HG02884 (cell line): ENCODE measurements around the gene DNLZ.

ENCODE experiments used
- ATAC-seq: cut with Tn5 transposase; IDR thresholded peaks from one replicate; pipeline ENCODE4 v1.9.1; 2021; ENCODE audit warnings: mild to moderate bottlenecking, moderate library complexity; ENCODE audit not compliant: unreplicated experiment

The DNLZ gene

GRCh38 chr9:136397643-136398042 is 34.1 kb upstream of the DNLZ start:
- no peak for ATAC-seq

- ATAC-seq = no peak
Observed at GRCh38 chr9:136396219-136396515, 32.6 kb upstream of the DNLZ start.

DNA sequence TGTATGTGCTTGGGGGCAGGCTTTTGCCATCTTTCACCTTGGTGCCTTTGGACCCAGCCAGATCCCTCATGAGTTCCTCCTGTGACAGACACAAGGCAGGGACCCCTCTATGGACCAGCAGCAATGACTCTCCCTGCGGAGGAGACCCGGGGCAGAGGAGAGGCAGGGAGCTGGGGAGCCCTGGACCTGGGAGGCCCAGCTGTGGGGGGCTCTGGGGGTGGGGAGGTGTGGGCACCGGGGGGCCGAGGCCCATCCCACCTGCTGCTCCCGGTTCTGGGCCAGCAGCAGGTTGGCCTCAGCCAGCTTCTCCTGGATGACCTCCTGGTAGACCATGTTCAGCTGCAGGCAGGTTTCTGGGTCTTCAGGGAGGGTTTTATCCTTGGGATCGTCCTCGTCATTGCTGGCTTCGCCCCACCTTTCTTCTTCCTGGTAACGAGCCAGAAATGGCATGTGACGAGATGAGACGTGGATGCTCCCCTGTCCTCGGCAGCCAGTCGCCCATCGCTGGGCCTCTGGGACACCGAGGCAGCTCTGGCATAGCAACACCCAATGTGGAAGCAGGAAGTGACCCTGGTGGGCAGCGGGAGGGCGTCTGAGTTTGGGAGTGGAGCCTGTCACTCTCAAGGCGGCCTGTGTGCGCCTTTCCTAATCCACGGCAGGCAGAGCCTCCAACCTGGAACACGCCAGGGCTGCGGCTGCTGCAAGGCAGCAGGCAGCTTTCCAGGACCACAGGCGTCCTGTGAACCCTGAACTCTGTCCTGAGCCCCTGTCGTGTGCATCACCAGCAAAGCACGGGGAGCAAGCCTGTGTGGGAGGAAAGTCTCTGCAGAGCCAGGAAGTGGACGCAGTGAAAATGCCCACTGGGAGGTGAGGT is 32.0 kb upstream of the DNLZ start:
- no peak for ATAC-seq

DNA sequence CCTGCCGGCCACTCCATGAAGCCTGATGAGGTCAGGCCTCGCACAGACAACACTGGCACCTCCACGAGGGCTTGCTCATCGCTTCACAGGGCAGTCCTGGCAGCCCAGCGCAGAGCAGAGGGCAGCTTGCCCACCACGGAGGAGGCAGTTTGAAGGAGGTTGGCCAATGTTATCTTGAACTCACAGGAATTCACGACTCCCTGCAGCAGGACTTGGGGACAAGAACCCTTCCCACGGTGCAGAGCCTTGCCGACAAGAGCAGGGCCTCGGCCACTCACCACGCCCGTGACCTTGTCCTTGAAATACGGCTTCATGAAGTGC is 31.4 kb upstream of the DNLZ start:
- ATAC-seq = no peak

- ATAC-seq = no peak
Observed at GRCh38 chr9:136394312-136395019, 30.9 kb upstream of the DNLZ start.

DNA sequence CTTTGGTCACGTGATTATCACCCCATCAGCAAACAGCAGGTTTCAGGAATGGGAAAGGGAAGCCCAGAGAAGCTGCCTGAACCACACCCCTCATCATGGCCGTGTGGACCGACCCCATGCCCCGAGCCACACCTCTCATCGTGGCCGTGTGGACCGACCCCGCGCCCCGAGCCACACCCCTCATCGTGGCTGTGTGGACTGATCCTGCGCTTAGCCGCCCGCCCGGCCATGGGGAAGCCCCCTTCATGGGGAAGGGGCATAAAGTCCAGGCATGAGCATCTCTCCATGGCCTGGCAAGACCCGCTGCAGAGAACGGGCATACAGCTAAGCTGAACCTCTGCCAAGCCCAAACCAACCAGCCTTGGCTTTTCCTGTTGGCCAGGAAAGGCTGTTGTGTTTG is 30.0 kb upstream of the DNLZ start:
- ATAC-seq = no peak

GRCh38 chr9:136392538-136393449 is 29.2 kb upstream of the DNLZ start:
- ATAC-seq = no peak

GRCh38 chr9:136391737-136392537 is 28.4 kb upstream of the DNLZ start:
- ATAC-seq = no peak

GRCh38 chr9:136389396-136389795 is 25.9 kb upstream of the DNLZ start:
- ATAC-seq = no peak

- ATAC-seq = no peak
Observed at GRCh38 chr9:136387217-136387616, 23.7 kb upstream of the DNLZ start.

GRCh38 chr9:136386018-136386417 is 22.5 kb upstream of the DNLZ start:
- ATAC-seq = no peak

DNA sequence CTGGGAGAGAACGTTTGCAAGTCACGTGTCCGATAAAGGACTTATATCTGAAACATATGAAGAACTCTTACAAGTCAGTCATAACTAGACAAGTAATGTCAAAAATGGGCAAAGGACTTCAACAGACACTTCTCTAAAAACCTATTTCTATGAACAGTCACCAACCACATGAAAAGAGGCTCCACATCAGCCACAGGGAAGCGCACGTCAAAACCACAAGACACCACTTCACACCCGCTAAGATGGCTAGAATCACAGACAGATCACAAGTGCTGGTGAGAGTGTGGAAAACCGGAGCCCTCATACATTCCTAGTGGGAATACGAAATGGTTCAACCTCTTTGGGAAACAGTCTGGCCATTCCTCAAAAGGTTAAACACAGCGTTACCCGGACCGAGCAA is 21.5 kb upstream of the DNLZ start:
- no peak for ATAC-seq

GRCh38 chr9:136383436-136383835 is 19.9 kb upstream of the DNLZ start:
- no peak for ATAC-seq

DNA sequence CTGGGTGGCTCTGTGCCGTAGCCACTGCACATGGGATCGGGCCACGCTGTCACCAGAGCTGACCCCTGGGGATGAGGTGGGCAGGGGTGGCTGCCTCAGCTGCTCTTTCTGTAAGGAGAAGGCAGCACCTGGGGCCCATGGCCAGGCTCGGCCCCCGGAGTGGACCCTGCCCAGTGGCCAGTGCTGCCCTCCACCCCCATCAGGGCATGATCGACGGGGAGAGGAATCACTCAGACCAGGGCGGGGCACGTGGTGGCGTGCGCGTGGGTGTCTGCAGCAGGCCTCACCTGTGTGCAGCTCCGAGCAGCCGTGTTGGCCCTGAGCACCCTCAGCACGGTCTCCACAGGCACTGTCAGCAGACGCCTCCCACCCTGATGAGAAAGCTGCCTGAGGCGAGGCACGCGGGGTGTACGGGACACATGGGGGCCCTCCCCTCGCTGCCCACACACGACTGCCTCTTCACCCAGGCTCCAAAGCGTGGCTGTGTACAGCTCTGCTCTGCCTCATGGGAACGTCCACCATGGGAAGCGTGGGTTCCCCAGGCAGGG is 18.5 kb upstream of the DNLZ start:
- ATAC-seq = no peak

DNA sequence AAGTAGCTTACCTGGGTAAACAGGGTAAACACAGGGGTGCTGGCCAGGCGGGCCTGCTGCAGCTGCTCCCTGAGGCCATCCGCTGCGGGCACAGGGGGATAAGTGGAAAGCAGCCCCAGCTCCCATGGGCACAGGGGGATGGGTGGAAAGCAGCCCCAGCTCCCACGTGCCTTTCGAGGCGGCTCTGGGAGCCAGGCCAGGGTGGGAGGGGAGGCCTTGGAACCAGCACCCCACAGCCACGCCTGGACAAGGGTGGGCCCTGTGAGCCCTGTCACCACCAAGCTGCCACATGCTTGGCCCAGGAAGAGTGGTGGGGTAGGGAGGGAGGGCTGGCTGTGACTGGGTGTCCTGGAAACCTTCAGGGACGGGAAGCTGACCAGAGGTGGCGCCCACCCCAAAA is 17.8 kb upstream of the DNLZ start:
- no peak for ATAC-seq

GRCh38 chr9:136380381-136380780 is 16.8 kb upstream of the DNLZ start:
- no peak for ATAC-seq

- ATAC-seq = no peak
Observed at GRCh38 chr9:136379891-136380290, 16.3 kb upstream of the DNLZ start.

GRCh38 chr9:136379401-136379800 is 15.9 kb upstream of the DNLZ start:
- ATAC-seq = no peak

GRCh38 chr9:136379003-136379287 is 15.4 kb upstream of the DNLZ start:
- no peak for ATAC-seq

GRCh38 chr9:136378170-136379002 is 14.8 kb upstream of the DNLZ start:
- ATAC-seq = no peak
